ENCODE measurements around the gene CPTP.

GRCh38 chr1:1356796-1357401 is 32.3 kb downstream of the CPTP start:
- TF ChIP-seq CREB1 (IDR thresholded peaks at IDR 0.05; ENCODE audit: low read depth) (no peak), NKRF (conservative IDR thresholded peaks at IDR 0.05) (no peak), SIN3A (IDR thresholded peaks at IDR 0.05; ENCODE audit: low read depth, low read length) (no peak), EZH2 (IDR thresholded peaks at IDR 0.05; ENCODE audit: borderline replicate concordance, control insufficient read depth, low read depth, low read length) (no peak), CTCF (IDR thresholded peaks at IDR 0.05 in 2 of 3, conservative IDR thresholded peaks at IDR 0.05 in 1 of 3; ENCODE audit: control insufficient read depth in 2 of 3, extremely low read depth in 1 of 3, insufficient read depth in 1 of 3, low read depth in 3 of 3, low read length in 3 of 3) (no peak), EGR1 (IDR thresholded peaks at IDR 0.05; ENCODE audit: borderline replicate concordance in 1 of 2, low read depth in 2 of 2, low read length in 2 of 2) (no peak), PAX5 (IDR thresholded peaks at IDR 0.05; ENCODE audit: borderline replicate concordance, low read depth, low read length) (no peak), POLR2AphosphoS2 (IDR thresholded peaks at IDR 0.05; ENCODE audit: low read depth, low read length) (no peak), USF1 (IDR thresholded peaks at IDR 0.05; ENCODE audit: borderline replicate concordance, extremely low read length, insufficient read depth, low read depth, low read length) (no peak), RAD21 (IDR thresholded peaks at IDR 0.05; ENCODE audit: insufficient read depth, low read depth, low read length) (no peak), ZNF384 (IDR thresholded peaks at IDR 0.05; ENCODE audit: borderline replicate concordance, low read depth, low read length) (no peak), GABPA (IDR thresholded peaks at IDR 0.05; ENCODE audit: low read depth) (no peak)

Measured in GM12878 (cell line).